ENCODE results near the gene OR6B3.

Gene OR6B3

GRCh38 chr2:240055177-240055917 is 2.0 kb upstream of the OR6B3 start:
- H3K4me1 ChIP-seq (ENCODE audit: control insufficient read depth in 2 of 2, insufficient read depth in 1 of 2, low read depth in 1 of 2, low read length in 2 of 2): no peaks in the 10 kb centered on the region
- H3K4me2 ChIP-seq (ENCODE audit: insufficient read depth, low read length, poor library complexity, severe bottlenecking): no peak overlapping the region
- no peak overlapping the region for H3K9ac ChIP-seq (ENCODE audit: low read depth, low read length, poor library complexity)
- no peaks in the 10 kb centered on the region for H3K36me3 ChIP-seq (replicated peaks in 1 of 2; ENCODE audit: control insufficient read depth in 2 of 2, insufficient read depth in 2 of 2, low read length in 2 of 2)
- no peaks in the 10 kb centered on the region for H3K79me1 ChIP-seq (ENCODE audit: low read depth, low read length)
- peak overlapping the region; percentile 67 for H3K18ac ChIP-seq (ENCODE audit: low read length)
- H4K91ac ChIP-seq (ENCODE audit: low read depth, low read length, poor library complexity): no peak overlapping the region
- no peak overlapping the region for H3K23ac ChIP-seq (ENCODE audit: low read depth, low read length, poor library complexity)
- H3K14ac ChIP-seq (ENCODE audit: low read length): no peak overlapping the region
- H2AFZ ChIP-seq (ENCODE audit: low read length): no peak overlapping the region
- H3K27ac ChIP-seq (replicated peaks; ENCODE audit: low read length): no peak overlapping the region
- no peak overlapping the region for H3K4me3 ChIP-seq (ENCODE audit: low read length in 2 of 2)
- H2BK12ac ChIP-seq (ENCODE audit: low read length): no peak overlapping the region
- H4K8ac ChIP-seq (ENCODE audit: low read depth, low read length): no peak overlapping the region
- no peak for DNase-seq (ENCODE audit: low spot score)
- no peak overlapping the region for H2BK120ac ChIP-seq (ENCODE audit: low read depth, low read length)
- H2BK15ac ChIP-seq (ENCODE audit: low read length): no peak overlapping the region
- peak overlapping the region; percentile 33 for H2AK5ac ChIP-seq (ENCODE audit: low read depth, low read length)
- H3K9me3 ChIP-seq (replicated peaks in 1 of 2; ENCODE audit: control insufficient read depth in 2 of 2, insufficient read depth in 1 of 2, low read depth in 1 of 2, low read length in 2 of 2): no peaks in the 10 kb centered on the region
- H3K27me3 ChIP-seq (ENCODE audit: control insufficient read depth in 3 of 3, insufficient read depth in 3 of 3, low read depth in 1 of 3, low read length in 3 of 3): peaks cover 0 to 67% (median 2%) of the 10 kb centered on the region in 3 experiments
- WGBS, 2 donors (ENCODE audit: extremely low coverage in 2 of 2, insufficient read length in 2 of 2, insufficient replicate concordance in 1 of 2): no CpG with 5 or more reads among the region's 13 CpGs
- H3K4ac ChIP-seq (ENCODE audit: low read length): no peak overlapping the region
- H2BK5ac ChIP-seq (ENCODE audit: low read length): no peak overlapping the region

DNA sequence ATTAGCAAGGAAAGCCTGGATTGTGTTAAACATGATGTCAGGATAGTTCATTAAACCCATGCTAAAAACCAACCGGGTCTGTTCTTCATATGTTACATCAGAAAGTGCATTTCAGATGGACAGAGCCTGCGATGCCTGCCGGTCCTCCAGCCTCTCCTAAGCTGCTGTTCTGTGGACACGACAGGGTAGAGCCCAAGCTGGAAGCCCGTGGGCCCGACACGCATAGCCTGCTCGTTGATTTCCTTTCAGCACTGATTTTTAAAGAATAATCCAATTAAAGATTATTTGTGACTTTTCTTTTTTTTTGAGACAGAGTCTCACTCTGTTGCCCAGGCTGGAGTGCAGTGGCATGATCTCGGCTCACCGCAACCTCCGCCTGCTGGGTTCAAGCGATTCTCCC is 797 bp downstream of the OR6B3 start:
- no peak overlapping the region for H2AK5ac ChIP-seq (ENCODE audit: low read depth, low read length)
- H3K4me1 ChIP-seq (ENCODE audit: control insufficient read depth in 2 of 2, insufficient read depth in 1 of 2, low read depth in 1 of 2, low read length in 2 of 2): no peaks in the 10 kb centered on the region
- no peak overlapping the region for H4K8ac ChIP-seq (ENCODE audit: low read depth, low read length)
- peaks cover 0 to 81% (median 2%) of the 10 kb centered on the region in 3 experiments for H3K27me3 ChIP-seq (ENCODE audit: control insufficient read depth in 3 of 3, insufficient read depth in 3 of 3, low read depth in 1 of 3, low read length in 3 of 3)
- no peak overlapping the region for H3K14ac ChIP-seq (ENCODE audit: low read length)
- no peaks in the 10 kb centered on the region for H3K36me3 ChIP-seq (replicated peaks in 1 of 2; ENCODE audit: control insufficient read depth in 2 of 2, insufficient read depth in 2 of 2, low read length in 2 of 2)
- no peak overlapping the region for H3K4ac ChIP-seq (ENCODE audit: low read length)
- no peaks in the 10 kb centered on the region for H3K79me1 ChIP-seq (ENCODE audit: low read depth, low read length)
- H2BK15ac ChIP-seq (ENCODE audit: low read length): no peak overlapping the region
- no peaks in the 10 kb centered on the region for H3K9me3 ChIP-seq (replicated peaks in 1 of 2; ENCODE audit: control insufficient read depth in 2 of 2, insufficient read depth in 1 of 2, low read depth in 1 of 2, low read length in 2 of 2)
- H3K27ac ChIP-seq (replicated peaks; ENCODE audit: low read length): no peak overlapping the region
- H3K23ac ChIP-seq (ENCODE audit: low read depth, low read length, poor library complexity): no peak overlapping the region
- WGBS, 2 donors (ENCODE audit: extremely low coverage in 2 of 2, insufficient read length in 2 of 2, insufficient replicate concordance in 1 of 2): no CpG with 5 or more reads among the region's 12 CpGs
- no peak overlapping the region for H4K91ac ChIP-seq (ENCODE audit: low read depth, low read length, poor library complexity)
- no peak overlapping the region for H3K9ac ChIP-seq (ENCODE audit: low read depth, low read length, poor library complexity)
- DNase-seq (ENCODE audit: low spot score): no peak
- H2BK12ac ChIP-seq (ENCODE audit: low read length): no peak overlapping the region
- no peak overlapping the region for H2AFZ ChIP-seq (ENCODE audit: low read length)
- no peak overlapping the region for H3K4me3 ChIP-seq (ENCODE audit: low read length in 2 of 2)
- no peak overlapping the region for H2BK5ac ChIP-seq (ENCODE audit: low read length)
- H3K18ac ChIP-seq (ENCODE audit: low read length): no peak overlapping the region
- no peak overlapping the region for H3K4me2 ChIP-seq (ENCODE audit: insufficient read depth, low read length, poor library complexity, severe bottlenecking)
- no peak overlapping the region for H2BK120ac ChIP-seq (ENCODE audit: low read depth, low read length)

GRCh38 chr2:240051697-240052096 is 1.6 kb downstream of the OR6B3 start:
- no peaks in the 10 kb centered on the region for H3K9me3 ChIP-seq (replicated peaks in 1 of 2; ENCODE audit: control insufficient read depth in 2 of 2, insufficient read depth in 1 of 2, low read depth in 1 of 2, low read length in 2 of 2)
- no peak overlapping the region for H3K4me3 ChIP-seq (ENCODE audit: low read length in 2 of 2)
- H3K18ac ChIP-seq (ENCODE audit: low read length): no peak overlapping the region
- no peaks in the 10 kb centered on the region for H3K36me3 ChIP-seq (replicated peaks in 1 of 2; ENCODE audit: control insufficient read depth in 2 of 2, insufficient read depth in 2 of 2, low read length in 2 of 2)
- no peak overlapping the region for H3K14ac ChIP-seq (ENCODE audit: low read length)
- no CpG with 5 or more reads among the region's 4 CpGs for WGBS, 2 donors (ENCODE audit: extremely low coverage in 2 of 2, insufficient read length in 2 of 2, insufficient replicate concordance in 1 of 2)
- H3K4ac ChIP-seq (ENCODE audit: low read length): no peak overlapping the region
- no peak overlapping the region for H3K4me2 ChIP-seq (ENCODE audit: insufficient read depth, low read length, poor library complexity, severe bottlenecking)
- H2AK5ac ChIP-seq (ENCODE audit: low read depth, low read length): no peak overlapping the region
- no peaks in the 10 kb centered on the region for H3K4me1 ChIP-seq (ENCODE audit: control insufficient read depth in 2 of 2, insufficient read depth in 1 of 2, low read depth in 1 of 2, low read length in 2 of 2)
- peaks cover 0 to 80% (median under 1%) of the 10 kb centered on the region in 3 experiments for H3K27me3 ChIP-seq (ENCODE audit: control insufficient read depth in 3 of 3, insufficient read depth in 3 of 3, low read depth in 1 of 3, low read length in 3 of 3)
- H2BK15ac ChIP-seq (ENCODE audit: low read length): no peak overlapping the region
- no peak overlapping the region for H2BK120ac ChIP-seq (ENCODE audit: low read depth, low read length)
- no peaks in the 10 kb centered on the region for H3K79me1 ChIP-seq (ENCODE audit: low read depth, low read length)
- H4K8ac ChIP-seq (ENCODE audit: low read depth, low read length): no peak overlapping the region
- DNase-seq (ENCODE audit: low spot score): no peak
- no peak overlapping the region for H4K91ac ChIP-seq (ENCODE audit: low read depth, low read length, poor library complexity)
- no peak overlapping the region for H2BK12ac ChIP-seq (ENCODE audit: low read length)
- no peak overlapping the region for H3K27ac ChIP-seq (replicated peaks; ENCODE audit: low read length)
- no peak overlapping the region for H2AFZ ChIP-seq (ENCODE audit: low read length)
- H3K9ac ChIP-seq (ENCODE audit: low read depth, low read length, poor library complexity): no peak overlapping the region
- no peak overlapping the region for H2BK5ac ChIP-seq (ENCODE audit: low read length)
- no peak overlapping the region for H3K23ac ChIP-seq (ENCODE audit: low read depth, low read length, poor library complexity)

GRCh38 chr2:240050278-240050677 is 3.0 kb downstream of the OR6B3 start:
- Histone ChIP-seq H3K18ac (ENCODE audit: low read length) (no peak overlapping the region), H3K27me3 (ENCODE audit: control insufficient read depth in 3 of 3, insufficient read depth in 3 of 3, low read depth in 1 of 3, low read length in 3 of 3) (peaks cover 0 to 76% (median 0%) of the 10 kb centered on the region in 3 experiments)
- no CpG with 5 or more reads among the region's 12 CpGs for WGBS, 2 donors (ENCODE audit: extremely low coverage in 2 of 2, insufficient read length in 2 of 2, insufficient replicate concordance in 1 of 2)

More at GRCh38 chr2:240050278-240050677, 3.0 kb downstream of the OR6B3 start:
- Histone ChIP-seq H3K27ac (replicated peaks; ENCODE audit: low read length) (no peak overlapping the region), H4K8ac (ENCODE audit: low read depth, low read length) (no peak overlapping the region), H3K36me3 (replicated peaks in 1 of 2; ENCODE audit: control insufficient read depth in 2 of 2, insufficient read depth in 2 of 2, low read length in 2 of 2) (no peaks in the 10 kb centered on the region), H2AK5ac (ENCODE audit: low read depth, low read length) (no peak overlapping the region), H3K4me3 (ENCODE audit: low read length in 2 of 2) (no peak overlapping the region), H2BK120ac (ENCODE audit: low read depth, low read length) (no peak overlapping the region), H3K9ac (ENCODE audit: low read depth, low read length, poor library complexity) (no peak overlapping the region), H2BK12ac (ENCODE audit: low read length) (no peak overlapping the region), H3K4me1 (ENCODE audit: control insufficient read depth in 2 of 2, insufficient read depth in 1 of 2, low read depth in 1 of 2, low read length in 2 of 2) (no peaks in the 10 kb centered on the region), H3K23ac (ENCODE audit: low read depth, low read length, poor library complexity) (no peak overlapping the region), H2BK5ac (ENCODE audit: low read length) (no peak overlapping the region), H3K79me1 (ENCODE audit: low read depth, low read length) (no peaks in the 10 kb centered on the region), H3K14ac (ENCODE audit: low read length) (no peak overlapping the region), H4K91ac (ENCODE audit: low read depth, low read length, poor library complexity) (no peak overlapping the region), H3K9me3 (replicated peaks in 1 of 2; ENCODE audit: control insufficient read depth in 2 of 2, insufficient read depth in 1 of 2, low read depth in 1 of 2, low read length in 2 of 2) (no peaks in the 10 kb centered on the region), H2BK15ac (ENCODE audit: low read length) (no peak overlapping the region), H2AFZ (ENCODE audit: low read length) (no peak overlapping the region), H3K4me2 (ENCODE audit: insufficient read depth, low read length, poor library complexity, severe bottlenecking) (no peak overlapping the region), H3K4ac (ENCODE audit: low read length) (no peak overlapping the region)
- no peak for DNase-seq (ENCODE audit: low spot score)
